ENCODE measurements around the gene FNDC11. TPM values are rescaled to one million over a fixed set of nuclear protein-coding genes. Genes with fewer than 3 reads are reported as not detected.
A peak's percentile ranks its signal among the peaks of the same experiment; 100 is the strongest.
"Not testable (repeated sequence)": the region's sequence is repeated elsewhere in the genome, so short reads cannot be mapped to it uniquely, and the experiment has no call there.

The FNDC11 gene, protein sequence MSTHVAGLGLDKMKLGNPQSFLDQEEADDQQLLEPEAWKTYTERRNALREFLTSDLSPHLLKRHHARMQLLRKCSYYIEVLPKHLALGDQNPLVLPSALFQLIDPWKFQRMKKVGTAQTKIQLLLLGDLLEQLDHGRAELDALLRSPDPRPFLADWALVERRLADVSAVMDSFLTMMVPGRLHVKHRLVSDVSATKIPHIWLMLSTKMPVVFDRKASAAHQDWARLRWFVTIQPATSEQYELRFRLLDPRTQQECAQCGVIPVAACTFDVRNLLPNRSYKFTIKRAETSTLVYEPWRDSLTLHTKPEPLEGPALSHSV
- under 1 TPM; 0.26 to 0.29 TPM for total RNA-seq

DNA sequence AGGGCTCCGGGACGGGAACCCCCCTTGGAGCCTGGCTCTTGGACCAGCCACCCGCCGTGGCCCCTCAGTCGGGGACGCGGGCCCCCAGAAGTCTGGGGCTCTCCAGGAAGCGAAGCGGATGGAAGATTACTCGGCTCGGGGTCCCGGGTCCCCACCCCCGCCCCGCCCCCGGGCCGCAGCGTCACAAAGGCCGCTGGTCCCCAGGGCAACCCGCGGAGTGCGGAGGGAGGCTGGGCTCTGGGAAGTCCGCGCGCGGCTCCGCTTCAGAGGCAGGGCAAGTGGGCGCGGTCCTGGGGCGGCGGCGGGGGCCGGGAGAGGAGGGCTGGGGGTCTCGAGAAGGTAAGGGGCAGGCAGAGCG is at the start of gene FNDC11:
FNDC11 (plus strand) TSS at position 227 of the 358 bp plus-strand sequence. CDS start 1,505 bp downstream, outside the sequence.
- H3K4me1 Mint-ChIP-seq (ENCODE audit: low read depth) = peaks cover 21% of the 10 kb centered on the region
- H3K9me3 Mint-ChIP-seq (ENCODE audit: insufficient read depth) = no peaks in the 10 kb centered on the region
- DNase-seq (peak; percentile 44), ATAC-seq (peak; percentile 10)
- peak within 1 kb of the TSS; percentile 63 for H3K4me3 Mint-ChIP-seq
- POLR2A ChIA-PET = interaction anchor here (0.9 kb wide), 1 partner anchor 20 kb away, joined by 3 read pairs; the partner anchor contains the start of gene HELZ2
- CTCF ChIA-PET = no interaction called here
- H3K27me3 Mint-ChIP-seq (ENCODE audit: low read depth) = peaks cover 14% of the 10 kb centered on the region
- peak within 1 kb of the TSS; percentile 91 for H3K27ac Mint-ChIP-seq
- H3K36me3 Mint-ChIP-seq (ENCODE audit: low read depth) = peaks cover 7% of the 10 kb centered on the region

DNA sequence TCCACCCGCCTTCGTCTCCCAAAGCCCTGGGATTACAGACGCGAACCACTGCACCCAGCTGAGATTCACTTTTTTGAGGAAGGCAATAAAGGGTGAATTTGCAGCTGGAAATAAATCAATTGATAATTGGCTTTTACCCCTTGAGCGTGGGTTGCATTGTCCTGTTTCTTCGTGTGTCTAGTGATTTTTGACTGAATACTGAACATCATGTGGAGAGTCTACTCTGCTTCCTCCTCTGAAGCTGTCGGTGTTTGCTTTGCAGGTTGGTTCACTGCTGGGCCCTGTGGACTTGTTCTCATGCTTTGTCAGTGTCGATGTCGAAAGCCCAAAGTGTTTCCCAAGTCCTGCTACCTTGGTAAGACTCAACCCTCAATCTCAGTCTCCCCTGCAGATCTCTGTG is 49.3 kb upstream of the FNDC11 start:
- no peak overlapping the region for H3K4me3 Mint-ChIP-seq
- CTCF ChIA-PET = interaction anchor here (1.5 kb wide), 1 partner anchor 9 kb away, joined by 5 read pairs; no protein-coding TSS in a partner anchor
- H3K4me1 Mint-ChIP-seq (ENCODE audit: low read depth) = peaks cover 10% of the 10 kb centered on the region
- H3K9me3 Mint-ChIP-seq (ENCODE audit: insufficient read depth) = no peaks in the 10 kb centered on the region
- no peak overlapping the region for H3K27ac Mint-ChIP-seq
- POLR2A ChIA-PET = no interaction called here
- H3K27me3 Mint-ChIP-seq (ENCODE audit: low read depth) = peaks cover 25% of the 10 kb centered on the region
- DNase-seq (no peak), ATAC-seq (no peak)
- no peaks in the 10 kb centered on the region for H3K36me3 Mint-ChIP-seq (ENCODE audit: low read depth)

DNA sequence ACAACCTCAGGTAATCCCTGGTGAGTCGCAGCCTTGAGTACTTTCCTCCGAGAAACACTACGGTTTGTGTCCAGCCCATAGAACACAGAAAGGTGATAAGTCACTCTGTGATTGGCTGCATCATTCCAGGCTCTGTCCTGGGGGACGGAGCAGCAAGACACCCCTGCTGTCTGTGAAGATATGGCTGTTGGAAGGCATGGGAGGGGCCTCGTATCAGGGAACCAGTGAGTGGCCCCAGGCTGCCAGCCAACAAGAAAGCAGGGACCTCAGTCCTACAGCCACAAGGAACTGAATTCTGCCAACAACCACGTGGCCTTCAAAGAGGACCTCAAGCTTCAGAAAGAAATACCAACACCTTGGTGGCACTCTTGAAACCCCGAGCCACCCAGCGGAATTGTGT is 48.7 kb upstream of the FNDC11 start:
- H3K4me3 Mint-ChIP-seq = no peak overlapping the region

DNA sequence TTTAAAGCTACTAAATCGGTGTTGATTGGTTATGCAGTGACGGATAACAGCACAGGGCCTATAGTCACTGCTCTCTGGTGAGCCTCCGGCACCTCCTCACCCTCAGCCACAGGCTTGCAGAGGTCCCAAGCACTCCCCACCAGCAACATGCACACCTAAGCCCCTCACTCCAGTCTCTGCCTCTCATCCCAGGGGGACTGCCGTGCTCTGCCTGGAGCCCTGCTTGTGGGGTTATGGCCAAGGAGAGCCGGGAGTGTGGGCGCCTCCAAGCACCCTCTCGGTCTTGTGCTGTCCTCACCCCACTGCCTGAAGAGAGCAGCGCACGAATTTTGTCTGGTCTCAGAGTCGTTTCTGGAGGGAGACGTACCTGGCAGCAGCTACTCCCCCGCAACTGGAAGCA is 48.2 kb upstream of the FNDC11 start:
- Mint-ChIP-seq H3K27me3 (ENCODE audit: low read depth) (peaks cover 22% of the 10 kb centered on the region), H3K36me3 (ENCODE audit: low read depth) (no peaks in the 10 kb centered on the region), H3K4me1 (ENCODE audit: low read depth) (peaks cover 10% of the 10 kb centered on the region), H3K27ac (no peak overlapping the region), H3K9me3 (ENCODE audit: insufficient read depth) (no peaks in the 10 kb centered on the region), H3K4me3 (no peak overlapping the region)
- CTCF ChIA-PET = interaction anchor here (1.5 kb wide), 1 partner anchor 10 kb away, joined by 5 read pairs; no protein-coding TSS in a partner anchor
- DNase-seq (no peak), ATAC-seq (no peak)
- POLR2A ChIA-PET = interaction anchor here (0.5 kb wide), 1 partner anchor 484 kb away, joined by 3 read pairs; no protein-coding TSS in a partner anchor

More for the DNA sequence above, 48.7 kb upstream of the FNDC11 start:
- Mint-ChIP-seq H3K4me1 (ENCODE audit: low read depth) (peaks cover 10% of the 10 kb centered on the region), H3K27me3 (ENCODE audit: low read depth) (peaks cover 23% of the 10 kb centered on the region), H3K9me3 (ENCODE audit: insufficient read depth) (no peaks in the 10 kb centered on the region), H3K27ac (no peak overlapping the region), H3K36me3 (ENCODE audit: low read depth) (no peaks in the 10 kb centered on the region)
- CTCF ChIA-PET = interaction anchor here (1.5 kb wide), 1 partner anchor 9 kb away, joined by 5 read pairs; no protein-coding TSS in a partner anchor
- no peak for DNase-seq
- POLR2A ChIA-PET = interaction anchor here (0.5 kb wide), 1 partner anchor 485 kb away, joined by 3 read pairs; no protein-coding TSS in a partner anchor
- ATAC-seq = no peak

DNA sequence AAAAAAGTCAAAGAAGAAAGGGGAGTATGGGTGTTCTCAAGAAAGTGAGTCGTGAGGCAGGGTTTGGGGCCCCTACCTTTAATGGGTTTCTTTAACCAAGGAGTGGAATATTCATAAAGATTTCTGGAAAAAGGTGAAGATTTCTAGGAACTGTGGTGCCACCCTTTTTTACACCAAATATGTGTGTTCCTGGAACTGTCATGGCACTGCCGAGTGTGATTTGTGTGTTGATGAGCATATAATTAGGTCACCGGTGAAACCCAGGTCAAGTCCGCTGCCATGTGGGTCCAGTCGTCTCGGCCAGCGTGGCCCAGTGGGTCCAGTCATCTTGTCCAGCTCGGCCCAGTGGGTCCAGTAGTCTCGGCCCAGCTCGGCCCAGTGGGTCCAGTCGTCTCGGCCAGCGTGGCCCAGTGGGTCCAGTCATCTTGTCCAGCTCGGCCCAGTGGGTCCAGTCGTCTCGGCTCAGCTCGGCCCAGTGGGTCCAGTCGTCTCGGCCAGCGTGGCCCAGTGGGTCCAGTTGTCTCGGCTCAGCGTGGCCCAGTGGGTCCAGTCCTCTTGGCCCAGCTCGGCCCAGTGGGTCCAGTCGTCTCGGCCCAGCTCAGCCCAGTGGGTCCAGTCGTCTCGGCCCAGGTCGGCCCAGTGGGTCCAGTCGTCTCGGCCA is 46.7 kb upstream of the FNDC11 start:
- no peak for DNase-seq
- POLR2A ChIA-PET = interaction anchor here (0.9 kb wide), 1 partner anchor 14 kb away, joined by 3 read pairs; no protein-coding TSS in a partner anchor
- Mint-ChIP-seq H3K27ac (no peak overlapping the region), H3K4me3 (no peak overlapping the region), H3K9me3 (ENCODE audit: insufficient read depth) (no peaks in the 10 kb centered on the region), H3K4me1 (ENCODE audit: low read depth) (peaks cover 10% of the 10 kb centered on the region), H3K27me3 (ENCODE audit: low read depth) (peaks cover 19% of the 10 kb centered on the region), H3K36me3 (ENCODE audit: low read depth) (no peaks in the 10 kb centered on the region)
- no peak for ATAC-seq
- CTCF ChIA-PET = no interaction called here

DNA sequence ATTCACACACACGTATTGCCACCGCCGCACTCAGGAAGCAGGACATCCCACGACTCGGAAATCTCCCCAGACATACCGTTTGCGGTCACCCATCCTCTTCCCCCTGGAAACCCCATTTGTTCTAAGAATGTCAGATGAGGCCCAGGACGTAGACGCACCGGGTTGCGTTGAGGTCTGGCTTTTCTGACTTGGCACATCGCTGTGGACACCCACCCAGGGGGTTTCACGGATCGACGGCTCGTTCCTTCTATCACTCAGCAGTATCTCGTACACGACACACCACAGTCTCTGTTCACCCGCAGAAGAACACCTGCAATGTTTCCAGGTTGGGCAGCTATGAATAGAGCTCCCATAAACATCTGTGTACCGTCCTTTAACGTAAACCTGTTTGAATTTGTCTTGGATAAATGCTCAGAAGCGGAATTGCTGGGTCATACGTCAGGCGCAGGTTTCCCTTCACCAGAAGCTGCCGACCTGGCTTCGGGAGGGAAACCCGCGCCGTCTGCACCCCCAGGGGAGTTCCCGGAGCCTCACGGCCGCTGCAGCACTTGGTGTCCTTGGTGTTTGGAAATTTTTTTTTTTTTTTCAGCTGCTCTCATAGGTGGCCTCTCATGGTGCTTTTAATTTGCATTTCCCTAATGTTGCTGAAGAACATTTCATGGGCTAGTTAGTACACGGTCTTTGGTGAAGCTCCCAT is 45.7 kb upstream of the FNDC11 start:
- no peak for DNase-seq
- no peak for ATAC-seq
- peaks cover 26% of the 10 kb centered on the region for H3K27me3 Mint-ChIP-seq (ENCODE audit: low read depth)
- ChIA-PET CTCF (no interaction called here), POLR2A (no interaction called here)
- no peak overlapping the region for H3K27ac Mint-ChIP-seq
- no peaks in the 10 kb centered on the region for H3K9me3 Mint-ChIP-seq (ENCODE audit: insufficient read depth)
- peaks cover 10% of the 10 kb centered on the region for H3K4me1 Mint-ChIP-seq (ENCODE audit: low read depth)
- no peak overlapping the region for H3K4me3 Mint-ChIP-seq
- H3K36me3 Mint-ChIP-seq (ENCODE audit: low read depth) = no peaks in the 10 kb centered on the region

DNA sequence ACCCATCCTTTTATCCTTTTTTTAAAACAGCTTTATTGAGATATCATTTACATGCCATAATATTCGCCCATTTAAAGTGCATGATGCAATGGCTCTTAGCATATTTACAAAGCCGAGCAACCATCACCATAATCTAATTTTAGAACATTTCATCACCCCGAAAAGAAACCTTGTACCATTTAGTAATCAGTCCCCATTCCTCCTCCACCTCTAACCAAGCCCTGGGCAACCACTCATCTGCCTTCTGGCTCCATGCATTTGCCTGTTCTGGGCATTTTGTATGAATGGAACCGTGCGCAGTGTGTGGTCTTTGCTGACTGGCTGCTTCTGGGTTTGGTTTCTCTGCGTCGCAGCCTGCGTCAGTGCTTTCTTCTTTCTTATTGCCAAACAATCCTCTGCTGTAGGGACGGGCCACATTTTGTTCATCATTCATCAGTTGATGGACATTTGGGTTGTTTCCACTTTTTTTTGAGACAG is 44.8 kb upstream of the FNDC11 start:
- ATAC-seq = no peak
- no peaks in the 10 kb centered on the region for H3K36me3 Mint-ChIP-seq (ENCODE audit: low read depth)
- no peak overlapping the region for H3K27ac Mint-ChIP-seq
- H3K27me3 Mint-ChIP-seq (ENCODE audit: low read depth) = peaks cover 29% of the 10 kb centered on the region
- H3K4me1 Mint-ChIP-seq (ENCODE audit: low read depth) = peaks cover 10% of the 10 kb centered on the region
- POLR2A ChIA-PET = interaction anchor here (0.9 kb wide), 1 partner anchor 12 kb away, joined by 4 read pairs; the partner anchor contains the start of gene PPDPF
- no peaks in the 10 kb centered on the region for H3K9me3 Mint-ChIP-seq (ENCODE audit: insufficient read depth)
- CTCF ChIA-PET = no interaction called here
- H3K4me3 Mint-ChIP-seq = no peak overlapping the region
- DNase-seq = no peak

DNA sequence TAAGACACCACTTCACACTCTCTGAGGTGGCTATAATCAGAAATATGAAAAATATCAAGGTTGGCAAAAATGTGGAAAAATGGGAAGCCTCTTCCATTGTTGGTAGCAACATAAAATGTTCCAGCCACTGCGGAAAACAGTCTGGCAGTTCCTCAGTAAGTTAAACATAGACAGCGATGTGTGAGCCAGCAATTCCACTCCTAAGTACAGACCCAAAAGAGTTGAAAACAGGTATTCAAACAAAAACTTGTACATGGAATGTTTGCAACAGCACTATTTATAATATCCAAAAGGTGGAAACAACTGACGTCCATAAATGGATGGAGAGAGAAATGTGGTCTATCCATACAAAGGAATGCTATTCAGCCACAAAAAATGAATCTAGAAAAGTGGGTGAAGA is 40.8 kb upstream of the FNDC11 start:
- Mint-ChIP-seq H3K9me3 (ENCODE audit: insufficient read depth) (no peaks in the 10 kb centered on the region), H3K36me3 (ENCODE audit: low read depth) (no peaks in the 10 kb centered on the region), H3K4me3 (no peak overlapping the region), H3K27me3 (ENCODE audit: low read depth) (peaks cover 35% of the 10 kb centered on the region), H3K27ac (no peak overlapping the region), H3K4me1 (ENCODE audit: low read depth) (peaks cover 1% of the 10 kb centered on the region)
- ATAC-seq (no peak), DNase-seq (no peak)
- CTCF ChIA-PET = no interaction called here
- POLR2A ChIA-PET = interaction anchor here (0.6 kb wide), 1 partner anchor 84 kb away, joined by 3 read pairs; no protein-coding TSS in a partner anchor

DNA sequence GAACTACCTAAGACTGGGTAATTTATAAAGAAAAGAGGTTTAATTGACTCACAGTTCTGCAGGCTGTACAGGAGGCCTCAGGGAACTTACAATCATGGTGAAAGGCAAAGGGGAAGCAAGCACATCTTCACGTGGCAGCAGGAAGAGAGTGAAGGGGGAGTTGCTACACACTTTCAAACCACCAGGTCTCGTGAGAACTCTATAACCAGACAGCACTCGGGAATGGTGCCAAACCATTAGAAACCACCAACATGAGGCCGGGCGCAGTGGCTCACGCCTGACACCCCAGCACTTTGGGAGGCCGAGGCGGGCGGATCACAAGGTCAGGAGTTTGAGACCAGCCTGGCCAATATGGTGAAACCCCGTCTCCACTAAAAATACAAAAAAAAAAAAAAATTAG is 39.4 kb upstream of the FNDC11 start:
- DNase-seq; POLR2A ChIA-PET; H3K36me3 Mint-ChIP-seq (ENCODE audit: low read depth); H3K4me3 Mint-ChIP-seq; H3K4me1 Mint-ChIP-seq (ENCODE audit: low read depth); CTCF ChIA-PET; H3K9me3 Mint-ChIP-seq (ENCODE audit: insufficient read depth); ATAC-seq; H3K27ac Mint-ChIP-seq: not testable (repeated sequence)
- peaks cover 28% of the 10 kb centered on the region for H3K27me3 Mint-ChIP-seq (ENCODE audit: low read depth)

DNA sequence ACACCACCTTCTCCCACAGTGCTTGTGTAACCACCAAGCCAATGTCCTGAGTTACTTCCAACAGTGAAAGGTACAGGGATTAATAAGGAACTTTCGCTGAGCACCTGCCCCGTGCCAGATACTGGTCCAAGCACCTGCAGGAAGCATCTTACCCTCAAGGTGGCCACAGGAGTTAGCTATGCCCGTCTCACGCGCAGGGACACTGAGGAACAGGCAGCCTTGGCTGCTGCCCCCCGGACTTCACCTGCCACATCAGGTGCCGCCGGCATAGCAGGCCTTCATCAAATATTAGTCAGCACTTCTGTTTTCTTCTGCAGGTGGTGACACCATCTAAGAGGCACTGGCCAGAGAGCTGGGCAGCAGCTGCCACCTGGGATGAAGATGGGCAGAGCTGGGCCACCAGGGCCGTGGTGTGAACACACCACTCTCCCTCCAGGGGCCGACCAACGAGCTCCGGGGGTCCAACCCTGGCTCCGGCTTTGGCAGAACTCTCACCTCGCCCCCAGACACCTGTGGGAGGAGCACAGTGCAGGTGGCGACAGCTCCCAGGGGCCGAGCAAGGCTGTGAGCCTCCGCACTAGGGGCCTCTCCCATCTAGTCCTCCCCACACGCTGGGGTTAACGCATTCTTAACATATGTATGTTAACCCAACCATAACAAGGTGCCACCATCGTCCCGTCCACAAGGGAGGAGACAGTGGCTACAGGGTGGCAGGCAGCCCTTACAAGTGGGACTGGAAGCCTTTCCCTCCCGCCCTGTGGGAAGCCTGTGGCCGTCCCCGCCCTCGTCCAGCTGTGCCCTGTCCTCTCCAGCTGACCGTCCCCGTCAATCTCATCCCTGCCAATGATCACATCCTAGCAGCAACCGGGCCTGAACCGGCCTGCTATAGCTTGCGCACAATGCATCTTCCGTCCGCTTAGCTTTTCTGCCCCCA is 36.3 kb upstream of the FNDC11 start:
- no peak overlapping the region for H3K27ac Mint-ChIP-seq
- no peaks in the 10 kb centered on the region for H3K9me3 Mint-ChIP-seq (ENCODE audit: insufficient read depth)
- no peak for ATAC-seq
- no peak for DNase-seq
- POLR2A ChIA-PET = no interaction called here
- peaks cover 20% of the 10 kb centered on the region for H3K27me3 Mint-ChIP-seq (ENCODE audit: low read depth)
- peaks cover 13% of the 10 kb centered on the region for H3K36me3 Mint-ChIP-seq (ENCODE audit: low read depth)
- H3K4me1 Mint-ChIP-seq (ENCODE audit: low read depth) = peaks cover 8% of the 10 kb centered on the region
- CTCF ChIA-PET = interaction anchor here (1.2 kb wide), 2 partner anchors 21 to 456 kb away, joined by 3 to 6 read pairs; no protein-coding TSS in a partner anchor
- no peak overlapping the region for H3K4me3 Mint-ChIP-seq

DNA sequence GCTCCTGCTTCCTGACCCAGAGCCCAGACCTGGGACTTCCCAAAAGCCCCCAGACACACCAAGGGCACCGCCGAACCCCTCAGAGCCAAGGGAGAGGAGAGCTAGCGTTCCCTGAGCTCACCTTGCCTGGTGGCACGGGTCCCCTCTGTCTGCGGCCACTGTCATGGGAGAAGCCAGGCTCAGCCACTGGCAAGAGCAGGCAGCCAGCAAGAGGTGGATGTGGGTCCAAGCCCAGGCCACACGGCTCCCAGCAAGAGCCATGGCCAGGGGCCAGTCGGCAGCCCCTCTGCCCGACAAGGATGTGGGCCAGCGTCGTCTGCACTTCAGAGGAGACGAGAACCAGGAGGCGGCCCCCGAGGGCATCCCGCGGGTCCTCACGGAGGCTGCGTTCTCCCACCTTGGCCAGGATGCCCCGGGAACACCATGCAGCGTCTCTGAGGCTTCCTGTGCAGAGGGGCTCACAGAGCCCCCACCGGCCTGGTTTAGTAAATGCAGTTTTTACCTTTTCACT is 35.6 kb upstream of the FNDC11 start:
- CTCF ChIA-PET = interaction anchor here (1.2 to 1.3 kb wide), 2 partner anchors 19 to 455 kb away, joined by 3 to 4 read pairs; partner anchors contain the start of gene PTK6
- H3K4me1 Mint-ChIP-seq (ENCODE audit: low read depth) = peaks cover 9% of the 10 kb centered on the region
- no peak overlapping the region for H3K27ac Mint-ChIP-seq
- POLR2A ChIA-PET = no interaction called here
- H3K36me3 Mint-ChIP-seq (ENCODE audit: low read depth) = peaks cover 20% of the 10 kb centered on the region
- ATAC-seq = no peak
- peaks cover 12% of the 10 kb centered on the region for H3K27me3 Mint-ChIP-seq (ENCODE audit: low read depth)
- no peak for DNase-seq
- H3K4me3 Mint-ChIP-seq = no peak overlapping the region
- H3K9me3 Mint-ChIP-seq (ENCODE audit: insufficient read depth) = no peaks in the 10 kb centered on the region

All from activated CD8-positive, alpha-beta T cell treated with anti-CD3 and anti-CD28 coated beads, Interleukin-2, amount 10 ng/mL, durations not matched to agents 7 days and 5 days (primary cell).